H1 (cell line): ENCODE measurements around the gene SH3BGRL. TPM values are rescaled to one million over a fixed set of nuclear protein-coding genes. Genes with fewer than 3 reads are reported as not detected.

Experiments used
- CTCF ChIA-PET: fragments of 300-600 bp; sonication (Branson Sonifier 250); formaldehyde crosslinking; loops from one replicate; lab custom pipeline; 2021; ENCODE audit not compliant: partially characterized antibody; lab: Charles Lee
- POLR2A ChIA-PET: fragments of 300-600 bp; sonication (Branson Sonifier 250); formaldehyde crosslinking; loops from one replicate; lab custom pipeline; 2021; ENCODE audit warnings: inconsistent platforms; ENCODE audit not compliant: partially characterized antibody; lab: Charles Lee
- DNase-seq, 2 experiments: peaks; one replicate each; pipeline versions ENCODE4 v3.0.0 to v3.0.0-alpha.2; 2010 to 2022; ENCODE audit warnings: low spot score in 2 of 2, low read depth in 1 of 2, mixed read lengths in 1 of 2
- FAIRE-seq: peaks from 2 replicates; lab custom pipeline; 2011; peaks lifted over from hg19 to GRCh38; lab: Jason Lieb, UNC
- H2AFZ ChIP-seq: 2 replicates; pipeline ENCODE4 v1.8.1; 2012; ENCODE audit warnings: low read length, inconsistent platforms
- H2AK5ac ChIP-seq: 2 replicates; pipeline ENCODE4 v1.6.1; 2013; ENCODE audit warnings: low read depth, low read length
- H2BK120ac ChIP-seq: replicated peaks from 2 replicates; pipeline ENCODE3; 2013; ENCODE audit warnings: low read depth, low read length, inconsistent platforms
- H2BK12ac ChIP-seq: 2 replicates; pipeline ENCODE4 v1.6.1; 2013; ENCODE audit warnings: low read depth, low read length
- H2BK15ac ChIP-seq: 2 replicates; pipeline ENCODE4 v1.6.1; 2013; ENCODE audit warnings: low read length
- H2BK20ac ChIP-seq: 2 replicates; pipeline ENCODE4 v1.6.1; 2013; ENCODE audit warnings: low read length
- H2BK5ac ChIP-seq: 2 replicates; pipeline ENCODE4 v1.6.1; 2013; ENCODE audit warnings: low read depth, low read length
- H3K14ac ChIP-seq: 2 replicates; pipeline ENCODE4 v1.6.1; 2013; ENCODE audit warnings: inconsistent platforms; ENCODE audit not compliant: insufficient read length
- H3K18ac ChIP-seq: 2 replicates; pipeline ENCODE4 v1.6.1; 2013; ENCODE audit warnings: low read length; ENCODE audit errors: extremely low read depth
- H3K23ac ChIP-seq: 2 replicates; pipeline ENCODE4 v1.6.1; 2013; ENCODE audit warnings: inconsistent platforms; ENCODE audit not compliant: insufficient read length
- H3K23me2 ChIP-seq: 2 replicates; pipeline ENCODE4 v1.6.1; 2013; ENCODE audit warnings: low read depth, low read length
- H3K27ac ChIP-seq: 2 replicates; pipeline ENCODE4 v1.6.1; 2011; ENCODE audit warnings: low read depth, low read length, inconsistent platforms
- H3K27me3 ChIP-seq, 4 experiments: replicated peaks in 1 of 4; 1 replicate in 1 of 4; 2 replicates in 3 of 4; pipeline versions ENCODE4 v1.6.1 to v1.8.1; 2011 to 2013; ENCODE audit warnings: low read length in 3 of 4, mild to moderate bottlenecking in 3 of 4, inconsistent platforms in 2 of 4, mixed read lengths in 2 of 4, moderate library complexity in 1 of 4; ENCODE audit not compliant: control insufficient read depth in 3 of 4, insufficient read depth in 3 of 4; ENCODE audit errors: extremely low read depth in 1 of 4
- H3K36me3 ChIP-seq, 4 experiments: 2 replicates each; pipeline versions ENCODE4 v1.6.1 to v1.8.1; 2011 to 2013; ENCODE audit warnings: mild to moderate bottlenecking in 4 of 4, low read length in 3 of 4, moderate library complexity in 2 of 4, control low read depth in 1 of 4, inconsistent platforms in 1 of 4; ENCODE audit not compliant: insufficient read depth in 4 of 4, control insufficient read depth in 2 of 4
- H3K4ac ChIP-seq: replicated peaks from 2 replicates; pipeline ENCODE3; 2013; ENCODE audit warnings: low read length, low read depth, mixed read lengths, inconsistent platforms; ENCODE audit not compliant: insufficient read length
- H3K4me1 ChIP-seq, 4 experiments: replicated peaks in 1 of 4; 1 replicate in 1 of 4; 2 replicates in 3 of 4; pipeline versions ENCODE4 v1.6.1 to v1.8.1; 2011 to 2013; ENCODE audit warnings: low read length in 3 of 4, inconsistent platforms in 2 of 4, mixed read lengths in 1 of 4; ENCODE audit not compliant: insufficient read depth in 4 of 4, control insufficient read depth in 3 of 4
- H3K4me2 ChIP-seq, 2 experiments: 2 replicates each; pipeline versions ENCODE4 v1.6.1 to v1.8.1; 2011 to 2013; ENCODE audit warnings: low read depth in 2 of 2, low read length in 2 of 2, control low read depth in 1 of 2, inconsistent platforms in 1 of 2, mild to moderate bottlenecking in 1 of 2; ENCODE audit not compliant: insufficient read depth in 1 of 2
- H3K4me3 ChIP-seq, 4 experiments: fragments of 200-600, 300-600 bp in 1 of 4; sonication (generic), shearing (Covaris generic), sonication (Bioruptor Twin) in 1 of 4; 2 replicates each; pipeline versions ENCODE4 v1.5.1 to v1.8.1; 2011 to 2016; ENCODE audit warnings: low read length in 4 of 4, low read depth in 3 of 4, control low read depth in 2 of 4, inconsistent platforms in 2 of 4, mild to moderate bottlenecking in 2 of 4, mixed read lengths in 1 of 4, moderate library complexity in 1 of 4; ENCODE audit not compliant: insufficient read depth in 2 of 4; ENCODE audit errors: extremely low read depth in 1 of 4
- H3K56ac ChIP-seq: replicated peaks from 2 replicates; pipeline ENCODE3; 2013; ENCODE audit warnings: low read depth, mild to moderate bottlenecking, mixed read lengths, low read length, inconsistent platforms; ENCODE audit not compliant: insufficient read length
- H3K79me1 ChIP-seq: 2 replicates; pipeline ENCODE4 v1.6.1; 2013; ENCODE audit warnings: low read depth, low read length, control low read depth
- H3K79me2 ChIP-seq, 2 experiments: 2 replicates each; pipeline versions ENCODE4 v1.6.1 to v1.8.1; 2012 to 2013; ENCODE audit warnings: low read length in 2 of 2, mild to moderate bottlenecking in 2 of 2, inconsistent platforms in 1 of 2; ENCODE audit not compliant: insufficient read depth in 2 of 2, control insufficient read depth in 1 of 2
- H3K9ac ChIP-seq, 4 experiments: replicated peaks in 1 of 4; 1 replicate in 1 of 4; 2 replicates in 3 of 4; pipeline versions ENCODE4 v1.6.1 to v1.8.1; 2011 to 2013; ENCODE audit warnings: low read depth in 3 of 4, low read length in 3 of 4, control low read depth in 2 of 4, mild to moderate bottlenecking in 2 of 4, moderate library complexity in 2 of 4, inconsistent platforms in 1 of 4; ENCODE audit errors: extremely low read depth in 1 of 4
- H3K9me3 ChIP-seq, 2 experiments: 2 replicates each; pipeline versions ENCODE4 v1.6.1 to v1.8.1; 2012 to 2013; ENCODE audit warnings: mild to moderate bottlenecking in 2 of 2, moderate library complexity in 2 of 2, control low read depth in 1 of 2, inconsistent platforms in 1 of 2, low read depth in 1 of 2, low read length in 1 of 2, mixed read lengths in 1 of 2; ENCODE audit not compliant: insufficient read depth in 2 of 2
- H4K20me1 ChIP-seq, 2 experiments: replicated peaks in 1 of 2; 2 replicates each; pipeline versions ENCODE3 to v1.8.1; 2011 to 2013; ENCODE audit warnings: inconsistent platforms in 2 of 2, low read length in 2 of 2, mild to moderate bottlenecking in 1 of 2; ENCODE audit not compliant: insufficient read depth in 2 of 2, control insufficient read depth in 1 of 2
- H4K5ac ChIP-seq: 2 replicates; pipeline ENCODE4 v1.6.1; 2013; ENCODE audit warnings: low read length, low read depth, mixed read lengths, inconsistent platforms; ENCODE audit not compliant: insufficient read length
- H4K8ac ChIP-seq: 2 replicates; pipeline ENCODE4 v1.8.0; 2013; ENCODE audit warnings: mild to moderate bottlenecking, moderate library complexity, low read length, inconsistent platforms; ENCODE audit not compliant: insufficient read depth; ENCODE audit errors: extremely low read depth
- H4K91ac ChIP-seq: replicated peaks from 2 replicates; pipeline ENCODE3; 2013; ENCODE audit warnings: low read length, mixed read lengths, inconsistent platforms; ENCODE audit not compliant: insufficient read length
- KDM4A ChIP-seq: IDR thresholded peaks from one replicate; pipeline ENCODE4 v1.7.1; 2012; ENCODE audit warnings: low read depth, mild to moderate bottlenecking, moderate library complexity, low read length, inconsistent platforms; ENCODE audit not compliant: severe bottlenecking
- WGBS, 2 experiments: shearing (Covaris generic) in 1 of 2; methylation state at CpG; one replicate each; pipeline versions ENCODE4 v1.1.6 to v1.1.7; 2013 to 2015; ENCODE audit warnings: low lambda C conversion rate in 2 of 2, mixed read lengths in 2 of 2, inconsistent platforms in 1 of 2, low coverage in 1 of 2, missing lambda C conversion rate in 1 of 2; ENCODE audit not compliant: insufficient replicate concordance in 2 of 2, insufficient coverage in 1 of 2, insufficient read length in 1 of 2; ENCODE audit errors: extremely low coverage in 1 of 2, missing lambda C conversion rate in 1 of 2; 5-methylcytosine and 5-hydroxymethylcytosine counted together
- polyA plus RNA-seq, 7 experiments: library from polyadenylated mRNA; depleted of rRNA in 3 of 7; stranded (reverse) in 5 of 7; unstranded in 2 of 7; fragments of >200 nt in 5 of 7; fragments of 200-250 nt in 2 of 7; gene quantifications; 1 replicate in 5 of 7; 2 replicates in 1 of 7; 4 replicates in 1 of 7; pipeline versions ENCODE4 v1.2.1 to v1.2.3, GENCODE V29; 2011 to 2013; ENCODE audit warnings: missing spikeins in 2 of 7, mixed read lengths in 2 of 7
- total RNA-seq: library from RNA; stranded (reverse); fragmentation: NEBNext Ultra II Directional; extraction: Animal tissue kit (Norgen Biotek cat#: 25700); gene quantifications from 2 replicates; pipeline ENCODE4 v1.2.1, GENCODE V29; 2021

Gene SH3BGRL
- total and polyA plus RNA-seq, 2 of the 8 experiments (the other 6 are each of a cell fraction or from before 2014, with no cell fraction given) = 36.3 to 49.6 TPM

GRCh38 chrX:81241753-81242152 lies 39.9 kb downstream of the SH3BGRL start:
- H2BK5ac ChIP-seq = no peak overlapping the region
- no peak overlapping the region for H3K4me3 ChIP-seq
- H3K18ac ChIP-seq = no peak overlapping the region
- CTCF ChIA-PET = no interaction called here
- H2BK120ac ChIP-seq = no peak overlapping the region
- H3K79me1 ChIP-seq = no peaks in the 10 kb centered on the region
- no peak overlapping the region for H3K4ac ChIP-seq
- no peak overlapping the region for H4K8ac ChIP-seq
- FAIRE-seq = no peak
- H2BK12ac ChIP-seq = no peak overlapping the region
- POLR2A ChIA-PET = no interaction called here
- no peak for DNase-seq
- H3K27ac ChIP-seq = no peak overlapping the region
- no peak overlapping the region for H3K9ac ChIP-seq
- H3K4me2 ChIP-seq = no peak overlapping the region
- H2AFZ ChIP-seq = no peak overlapping the region
- no peaks in the 10 kb centered on the region for H3K27me3 ChIP-seq
- H3K23me2 ChIP-seq = no peaks in the 10 kb centered on the region
- no peak overlapping the region for H4K5ac ChIP-seq
- H3K36me3 ChIP-seq = no peaks in the 10 kb centered on the region
- H2AK5ac ChIP-seq = no peak overlapping the region
- no peaks in the 10 kb centered on the region for H3K4me1 ChIP-seq
- H3K56ac ChIP-seq = no peak overlapping the region
- H2BK15ac ChIP-seq = no peak overlapping the region
- H3K79me2 ChIP-seq = no peaks in the 10 kb centered on the region; a peak in 1 of 4 replicates
- H3K9me3 ChIP-seq = no peaks in the 10 kb centered on the region
- WGBS, 2 experiments = 96% methylated on average over 4 of the region's 7 CpGs; no CpG with 5 or more reads in 1 of the 2 experiments
- H4K20me1 ChIP-seq = no peaks in the 10 kb centered on the region
- H3K14ac ChIP-seq = no peak overlapping the region
- H4K91ac ChIP-seq = no peak overlapping the region
- no peak overlapping the region for H3K23ac ChIP-seq
- no peak overlapping the region for H2BK20ac ChIP-seq
- no peak for TF ChIP-seq KDM4A
